Testis (tissue), 3 donors: ENCODE results near the gene ACYP2. TPM values are rescaled to one million over a fixed set of nuclear protein-coding genes. Genes with fewer than 3 reads are reported as not detected.

Experiments used
- DNase-seq: peaks from one replicate; pipeline ENCODE4 v3.0.0-alpha.2; 2019
- H3K27ac ChIP-seq, 2 donors: fragments of 200-600 bp; sonication (generic); one replicate each; pipeline ENCODE4 v1.5.1; 2019
- H3K27me3 ChIP-seq: fragments of 200-600 bp; sonication (generic); one replicate; pipeline ENCODE4 v1.5.1; 2019
- H3K36me3 ChIP-seq: fragments of 200-600 bp; sonication (generic); one replicate; pipeline ENCODE4 v1.5.1; 2017; ENCODE audit warnings: low read depth; ENCODE audit errors: missing control alignments
- H3K4me1 ChIP-seq: fragments of 200-600 bp; sonication (generic); one replicate; pipeline ENCODE4 v1.5.1; 2019
- H3K4me3 ChIP-seq, 2 donors: fragments of 200-600 bp; sonication (generic); one replicate each; pipeline ENCODE4 v1.5.1; 2017 to 2019
- H3K9me3 ChIP-seq: fragments of 200-600 bp; sonication (generic); one replicate; pipeline ENCODE4 v1.5.1; 2017
- CTCF ChIP-seq, 3 experiments: fragments of 450-650 bp in 2 of 3; fragments of 200-600 bp in 1 of 3; sonication (generic) in 1 of 3; IDR thresholded peaks; one replicate each; pipeline ENCODE4 v1.5.1; 2016 to 2019; ENCODE audit warnings: antibody characterized with exemption in 3 of 3, mild to moderate bottlenecking in 2 of 3, moderate library complexity in 1 of 3
- POLR2A ChIP-seq: fragments of 450-650 bp; IDR thresholded peaks from one replicate; pipeline ENCODE4 v1.6.1; 2017; ENCODE audit warnings: antibody characterized with exemption, mild to moderate bottlenecking, moderate library complexity
- WGBS, 2 donors: methylation state at CpG; one replicate each; pipeline ENCODE4 v1.1.5; 2018; 5-methylcytosine and 5-hydroxymethylcytosine counted together
- intact Hi-C: fragments of 100-400 bp; cut with DNase I; formaldehyde crosslinking; loops from one replicate; pipeline ENCODE4 v1.15.1; 2023; ENCODE audit warnings: low total_unique reads
- polyA plus RNA-seq: library from polyadenylated mRNA; stranded (reverse); fragments of 350-450 nt; fragmentation: Illumina TruSeq; extraction: RNeasy Lipid Tissue Mini Kit (QIAGEN cat#74804); gene quantifications from one replicate; pipeline ENCODE4 v1.2.3, GENCODE V29; 2014; ENCODE audit warnings: low read depth, low replicate concordance; ENCODE audit not compliant: insufficient read depth
- total RNA-seq, 2 donors: library from RNA; depleted of rRNA; stranded (reverse); fragments of >200 nt; gene quantifications; one replicate each; pipeline ENCODE4 v1.2.3, GENCODE V29; 2016

ACYP2 gene
- total and polyA plus RNA-seq, 3 donors from 2014 or later, result 23.2 to 36.2 (median 34.5) TPM

GRCh38 chr2:54330162-54330925 lies 214.9 kb downstream of the ACYP2 start:
- WGBS, 2 donors, result 1% methylated on average over 34 to 50 of the region's 50 CpGs
- DNase-seq, result peak; percentile 96
- intact Hi-C loops, result no loop called here
- H3K27me3 ChIP-seq, result no peaks in the 10 kb centered on the region
- no peaks in the 10 kb centered on the region for H3K4me1 ChIP-seq
- peak overlapping the region; percentile 87 to 93 for H3K27ac ChIP-seq
- no peaks in the 10 kb centered on the region for H3K9me3 ChIP-seq
- no peaks in the 10 kb centered on the region for H3K36me3 ChIP-seq
- peak overlapping the region; percentile 74 to 76 for H3K4me3 ChIP-seq
- TF ChIP-seq CTCF (IDR thresholded peaks at IDR 0.05) (no peak), POLR2A (no peak)

- Histone ChIP-seq H3K4me1 (no peaks in the 10 kb centered on the region), H3K27ac (peak overlapping the region; percentile 87 to 93), H3K9me3 (no peaks in the 10 kb centered on the region), H3K4me3 (peak overlapping the region; percentile 74 to 76), H3K27me3 (no peaks in the 10 kb centered on the region), H3K36me3 (no peaks in the 10 kb centered on the region)
- no peak for DNase-seq
- intact Hi-C loops, result no loop called here
- TF ChIP-seq CTCF (IDR thresholded peaks at IDR 0.05), result no peak
- no peak for TF ChIP-seq POLR2A
- WGBS, 2 donors, result 15 to 29% methylated on average over 17 of the region's 17 CpGs
Measured at GRCh38 chr2:54330926-54331835, 215.8 kb downstream of the ACYP2 start.

GRCh38 chr2:54332386-54332785 lies 217.0 kb downstream of the ACYP2 start:
- Histone ChIP-seq H3K9me3 (no peaks in the 10 kb centered on the region), H3K4me1 (no peaks in the 10 kb centered on the region), H3K4me3 (no peak overlapping the region), H3K27ac (no peak overlapping the region), H3K27me3 (no peaks in the 10 kb centered on the region), H3K36me3 (no peaks in the 10 kb centered on the region)
- intact Hi-C loops, result no loop called here
- DNase-seq, result no peak
- TF ChIP-seq POLR2A (no peak), CTCF (IDR thresholded peaks at IDR 0.05) (no peak)
- 69 to 75% methylated on average over 3 of the region's 3 CpGs for WGBS, 2 donors

GRCh38 chr2:54336136-54336976 lies 220.9 kb downstream of the ACYP2 start:
- no peak overlapping the region for H3K27ac ChIP-seq
- 95 to 96% methylated on average over 1 of the region's 1 CpG for WGBS, 2 donors
- intact Hi-C loops, result no loop called here

More at GRCh38 chr2:54336136-54336976, 220.9 kb downstream of the ACYP2 start:
- no peak for DNase-seq
- Histone ChIP-seq H3K4me1 (no peaks in the 10 kb centered on the region), H3K36me3 (no peaks in the 10 kb centered on the region), H3K27me3 (no peaks in the 10 kb centered on the region), H3K4me3 (no peak overlapping the region), H3K9me3 (no peaks in the 10 kb centered on the region)
- TF ChIP-seq CTCF (IDR thresholded peaks at IDR 0.05) (no peak), POLR2A (no peak)
